ENCODE data around the gene WDR75.

Gene WDR75

DNA sequence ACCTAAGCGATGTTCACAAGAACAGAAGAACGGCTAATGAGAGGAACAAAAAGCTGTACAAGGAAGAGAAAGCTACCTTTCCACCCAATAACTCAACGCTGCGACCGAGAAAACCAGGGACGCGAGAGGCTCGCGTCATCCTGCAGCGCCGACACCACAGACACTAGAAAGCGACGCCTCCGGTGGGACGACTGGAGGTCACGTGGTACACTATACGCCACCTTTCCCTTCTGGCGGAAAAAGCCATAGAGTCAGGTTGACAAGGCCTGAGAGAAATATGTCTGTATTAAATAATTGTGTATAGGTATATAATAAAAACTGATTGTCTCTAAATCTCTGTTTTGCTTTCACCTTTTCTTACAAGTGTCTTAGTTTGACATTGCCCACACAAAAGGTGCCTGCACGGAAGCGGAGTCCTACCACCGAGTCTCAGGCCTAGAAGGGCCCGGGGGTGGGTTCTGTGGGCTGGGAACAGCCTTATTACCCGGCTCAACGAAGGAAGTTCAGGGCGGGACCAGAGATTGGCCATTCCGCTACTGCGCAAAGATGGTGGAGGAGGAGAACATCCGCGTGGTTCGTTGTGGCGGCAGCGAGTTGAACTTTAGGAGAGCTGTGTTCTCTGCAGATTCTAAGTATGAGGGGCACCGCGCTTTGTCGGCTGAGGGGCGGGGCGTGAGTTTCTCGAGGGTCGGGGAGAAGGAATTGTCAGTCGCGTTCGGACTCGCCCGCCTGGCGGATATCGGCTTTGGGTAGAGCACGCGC, at the start of gene WDR75:
TSS of gene WDR75 (plus strand) at position 528 of the 762 bp plus-strand sequence. CDS start at position 547, 19 bp downstream.
- Histone ChIP-seq H3K27ac (ENCODE audit: low read length) (peak within 1 kb of the TSS; percentile 54), H3K4me3 (ENCODE audit: low read length) (peak within 1 kb of the TSS; percentile 87)

DNA sequence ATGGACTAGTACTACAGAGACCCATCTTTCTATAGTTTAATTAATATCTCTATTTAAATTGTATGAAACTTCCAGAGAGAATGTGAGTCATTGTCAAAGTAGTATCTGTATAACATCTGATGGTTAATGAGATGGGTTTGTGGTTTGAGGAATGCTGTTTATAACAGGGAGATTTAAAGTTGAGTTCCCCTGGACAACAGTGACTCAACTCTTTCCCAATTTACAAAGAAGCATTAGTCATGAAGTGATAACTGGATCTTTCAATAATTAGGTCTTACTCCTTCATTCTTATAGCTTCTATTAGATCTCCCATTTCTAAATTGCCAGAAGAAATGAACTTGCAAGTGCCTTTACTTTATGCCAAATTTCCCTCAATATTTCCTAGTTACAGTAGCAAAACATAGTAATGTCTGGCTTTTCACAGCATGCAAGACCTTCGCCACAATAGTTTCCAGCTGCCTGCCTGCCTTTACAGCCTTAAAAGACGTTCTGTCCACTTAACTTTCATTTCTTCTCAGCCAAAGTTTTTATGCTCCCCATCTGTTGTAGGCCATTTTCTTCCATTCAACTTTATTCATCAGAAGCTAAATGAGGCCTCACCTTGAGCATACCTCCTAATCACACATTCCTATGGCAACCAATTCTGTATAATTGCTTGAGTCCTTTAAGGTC, 47.7 kb upstream of the WDR75 start:
- Histone ChIP-seq H3K4me3 (ENCODE audit: low read length) (no peak overlapping the region), H3K27me3 (ENCODE audit: insufficient read depth, low read length) (no peaks in the 10 kb centered on the region), H3K27ac (ENCODE audit: low read length) (no peak overlapping the region), H3K36me3 (ENCODE audit: insufficient read depth, low read depth, low read length) (no peaks in the 10 kb centered on the region), H3K9ac (ENCODE audit: low read depth, low read length) (no peak overlapping the region), H3K4me1 (ENCODE audit: insufficient read depth, low read length) (no peaks in the 10 kb centered on the region), H3K9me3 (ENCODE audit: insufficient read depth, low read depth, low read length) (no peaks in the 10 kb centered on the region)

More for the DNA sequence above, at the start of gene WDR75:
- Histone ChIP-seq H3K36me3 (ENCODE audit: insufficient read depth, low read depth, low read length) (peaks cover 23% of the 10 kb centered on the region), H3K9me3 (ENCODE audit: insufficient read depth, low read depth, low read length) (no peaks in the 10 kb centered on the region), H3K27me3 (ENCODE audit: insufficient read depth, low read length) (no peaks in the 10 kb centered on the region), H3K4me1 (ENCODE audit: insufficient read depth, low read length) (peaks cover 6% of the 10 kb centered on the region; the same call in 1 of the 2 replicates), H3K9ac (ENCODE audit: low read depth, low read length) (peak within 1 kb of the TSS; percentile 99)

DNA sequence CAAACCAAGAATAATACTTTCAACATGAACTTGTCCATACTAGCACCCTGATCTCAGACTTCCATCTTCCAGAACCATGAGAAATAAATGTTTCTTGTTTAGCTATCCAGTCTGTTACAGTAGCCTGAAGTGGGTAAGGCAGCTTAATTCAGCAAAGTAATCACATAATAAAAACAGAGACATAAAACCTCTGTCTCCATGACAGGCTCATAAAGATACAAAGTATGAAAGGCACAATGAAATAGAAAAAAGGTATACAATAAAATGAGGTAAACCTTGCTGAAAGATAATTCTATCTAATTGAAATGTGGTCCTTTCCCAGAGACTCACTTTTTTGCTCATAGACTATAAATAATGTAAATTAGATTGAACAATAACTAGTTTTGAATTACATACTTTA, 46.7 kb upstream of the WDR75 start:
- H3K27ac ChIP-seq (ENCODE audit: low read length) = no peak overlapping the region
- H3K27me3 ChIP-seq (ENCODE audit: insufficient read depth, low read length) = no peaks in the 10 kb centered on the region
- H3K36me3 ChIP-seq (ENCODE audit: insufficient read depth, low read depth, low read length) = no peaks in the 10 kb centered on the region
- H3K4me1 ChIP-seq (ENCODE audit: insufficient read depth, low read length) = no peaks in the 10 kb centered on the region
- no peak overlapping the region for H3K9ac ChIP-seq (ENCODE audit: low read depth, low read length)
- H3K9me3 ChIP-seq (ENCODE audit: insufficient read depth, low read depth, low read length) = no peaks in the 10 kb centered on the region
- H3K4me3 ChIP-seq (ENCODE audit: low read length) = no peak overlapping the region

DNA sequence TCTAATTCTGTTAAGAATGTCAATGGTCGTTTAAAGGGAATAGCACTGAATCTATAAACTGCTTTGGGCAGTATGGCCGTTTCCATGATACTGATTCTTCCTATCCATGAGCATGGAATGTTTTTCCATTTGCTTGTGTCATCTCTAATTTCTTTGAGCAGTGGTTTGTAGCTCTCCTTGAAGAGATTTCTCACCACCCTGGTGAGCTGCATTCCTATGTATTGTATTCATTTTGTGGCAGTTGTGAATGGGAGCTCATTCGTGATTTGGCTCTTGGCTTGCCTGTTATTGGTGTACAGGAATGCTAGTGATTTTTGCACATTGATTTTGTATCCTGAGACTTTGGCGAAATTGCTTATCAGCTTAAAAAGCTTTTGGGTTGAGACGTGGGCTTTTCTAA, 38.3 kb upstream of the WDR75 start:
- H3K4me1 ChIP-seq (ENCODE audit: insufficient read depth, low read length) = peaks cover 8% of the 10 kb centered on the region
- no peak overlapping the region for H3K27ac ChIP-seq (ENCODE audit: low read length)
- H3K9ac ChIP-seq (ENCODE audit: low read depth, low read length) = no peak overlapping the region
- H3K9me3 ChIP-seq (ENCODE audit: insufficient read depth, low read depth, low read length) = no peaks in the 10 kb centered on the region
- H3K27me3 ChIP-seq (ENCODE audit: insufficient read depth, low read length) = no peaks in the 10 kb centered on the region
- no peaks in the 10 kb centered on the region for H3K36me3 ChIP-seq (ENCODE audit: insufficient read depth, low read depth, low read length)
- no peak overlapping the region for H3K4me3 ChIP-seq (ENCODE audit: low read length)

DNA sequence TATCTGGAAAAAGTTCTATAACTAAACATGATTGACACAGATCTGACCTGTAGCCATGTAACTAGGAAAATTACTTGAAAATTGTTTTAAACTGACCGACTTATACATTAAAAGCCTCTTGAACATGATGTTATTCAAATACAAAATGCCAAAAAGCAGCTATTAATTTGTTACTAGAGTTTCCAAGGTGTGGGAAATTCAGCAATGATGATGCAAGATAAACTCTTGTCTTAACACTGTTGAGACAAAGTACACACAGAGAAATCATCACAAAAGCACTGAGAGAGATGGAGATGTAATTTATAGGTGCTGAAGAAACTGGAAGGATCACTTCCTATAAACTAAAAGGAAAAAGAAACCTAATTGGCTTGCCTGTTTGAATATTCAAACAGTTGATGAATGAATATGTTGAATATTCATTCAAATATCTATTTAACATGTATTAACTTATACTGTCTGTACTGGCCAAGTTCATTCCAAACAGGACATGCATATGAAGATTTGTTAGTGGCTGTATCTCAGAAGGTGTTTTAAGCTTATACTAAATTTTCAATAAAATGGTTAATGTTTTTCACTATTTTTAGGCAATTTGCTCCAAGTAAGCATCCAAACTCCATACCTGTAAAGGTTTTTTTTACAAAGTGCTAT, 34.6 kb upstream of the WDR75 start:
- Histone ChIP-seq H3K4me1 (ENCODE audit: insufficient read depth, low read length) (peaks cover 8% of the 10 kb centered on the region), H3K9ac (ENCODE audit: low read depth, low read length) (no peak overlapping the region), H3K9me3 (ENCODE audit: insufficient read depth, low read depth, low read length) (no peaks in the 10 kb centered on the region), H3K27me3 (ENCODE audit: insufficient read depth, low read length) (no peaks in the 10 kb centered on the region), H3K27ac (ENCODE audit: low read length) (no peak overlapping the region), H3K4me3 (ENCODE audit: low read length) (no peak overlapping the region), H3K36me3 (ENCODE audit: insufficient read depth, low read depth, low read length) (no peaks in the 10 kb centered on the region)

DNA sequence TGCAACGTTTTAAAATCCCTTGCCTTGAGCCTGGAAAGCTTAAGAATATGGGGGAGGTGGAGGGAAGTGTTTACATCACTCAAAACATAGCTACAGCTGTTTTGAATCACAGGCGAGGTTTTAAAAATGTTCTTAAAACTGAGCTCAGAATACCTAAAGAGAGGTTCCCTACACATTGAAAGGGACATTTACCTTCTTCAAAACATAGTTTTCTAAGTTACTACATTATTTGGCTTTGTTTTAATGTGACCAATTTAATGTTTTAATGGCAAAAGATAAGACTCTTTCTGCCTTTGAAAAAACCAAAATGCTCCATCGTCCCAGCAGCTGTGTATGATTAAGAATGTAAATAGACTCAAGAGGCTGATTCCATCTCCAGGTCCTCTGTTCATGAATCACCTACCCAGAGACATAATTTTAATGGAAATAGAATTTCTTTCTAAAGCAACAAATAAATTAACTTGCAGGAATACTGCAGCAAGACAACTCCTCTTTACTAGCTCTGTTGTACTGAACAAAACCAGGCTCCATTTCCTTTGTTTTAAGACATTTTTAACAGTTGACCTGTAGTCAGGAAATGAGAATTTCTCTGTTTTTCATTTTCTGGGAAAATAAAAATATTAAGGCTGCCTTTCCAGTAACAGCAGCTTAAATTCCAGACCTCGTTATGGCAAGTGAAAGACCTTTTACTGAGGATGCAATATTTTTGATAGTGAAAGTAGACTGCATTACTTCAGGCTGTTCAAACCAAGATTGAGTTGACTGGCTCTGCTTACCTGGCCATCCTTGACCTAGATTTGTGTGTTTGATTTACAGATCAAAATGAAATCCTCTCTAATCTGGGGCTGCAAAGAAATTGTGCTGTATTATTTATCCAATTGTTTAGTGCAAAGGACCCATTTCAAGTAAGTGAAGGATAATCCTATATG, 33.7 kb upstream of the WDR75 start:
- H3K27ac ChIP-seq (ENCODE audit: low read length) = no peak overlapping the region
- 0 out of 2 replicates have a peak overlapping the region, but pooled peaks have one; percentile 20 for H3K9ac ChIP-seq (ENCODE audit: low read depth, low read length)
- H3K4me1 ChIP-seq (ENCODE audit: insufficient read depth, low read length) = peaks cover 8% of the 10 kb centered on the region

DNA sequence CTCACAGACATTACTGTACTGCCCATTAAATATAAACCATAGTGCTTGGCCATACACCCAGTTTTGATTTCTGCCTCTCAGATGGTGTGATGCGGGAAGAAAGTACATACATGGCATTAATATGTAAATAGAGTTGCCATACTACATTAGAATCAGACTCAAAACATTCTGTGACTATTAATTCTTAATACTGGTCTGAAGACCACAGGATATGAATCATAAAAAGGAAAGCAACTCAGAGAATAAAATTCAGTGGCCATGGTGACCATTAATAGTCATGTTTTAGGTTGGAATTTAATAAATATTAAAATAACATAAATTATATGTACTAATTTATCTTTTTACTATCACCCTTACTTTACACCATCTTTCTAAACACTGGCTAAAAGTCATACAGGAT, 33.0 kb upstream of the WDR75 start:
- no peaks in the 10 kb centered on the region for H3K9me3 ChIP-seq (ENCODE audit: insufficient read depth, low read depth, low read length)
- no peaks in the 10 kb centered on the region for H3K27me3 ChIP-seq (ENCODE audit: insufficient read depth, low read length)
- H3K4me3 ChIP-seq (ENCODE audit: low read length) = no peak overlapping the region
- no peak overlapping the region for H3K27ac ChIP-seq (ENCODE audit: low read length)
- H3K9ac ChIP-seq (ENCODE audit: low read depth, low read length) = no peak overlapping the region
- H3K36me3 ChIP-seq (ENCODE audit: insufficient read depth, low read depth, low read length) = no peaks in the 10 kb centered on the region
- H3K4me1 ChIP-seq (ENCODE audit: insufficient read depth, low read length) = peaks cover 8% of the 10 kb centered on the region

More for the DNA sequence above, 33.7 kb upstream of the WDR75 start:
- no peak overlapping the region for H3K4me3 ChIP-seq (ENCODE audit: low read length)
- H3K9me3 ChIP-seq (ENCODE audit: insufficient read depth, low read depth, low read length) = no peaks in the 10 kb centered on the region
- H3K36me3 ChIP-seq (ENCODE audit: insufficient read depth, low read depth, low read length) = no peaks in the 10 kb centered on the region
- H3K27me3 ChIP-seq (ENCODE audit: insufficient read depth, low read length) = no peaks in the 10 kb centered on the region

DNA sequence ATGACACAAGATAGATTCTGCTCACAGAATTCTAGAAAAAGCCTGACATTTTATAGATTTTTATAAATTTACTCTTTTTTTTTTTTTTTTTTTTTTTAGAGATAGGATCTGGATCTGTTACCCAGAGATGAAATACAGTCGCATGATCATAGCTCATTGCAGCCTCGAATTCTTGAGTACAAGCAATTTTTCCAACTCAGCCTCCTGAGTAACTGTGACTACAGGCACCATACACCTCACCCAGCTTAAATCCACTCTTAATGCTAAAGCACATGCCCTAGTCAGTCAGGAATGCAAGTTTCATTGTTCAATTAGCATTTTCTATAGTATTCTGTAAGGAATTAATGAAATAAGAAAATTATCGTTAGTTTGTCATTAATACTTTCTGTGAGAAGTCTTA, 32.1 kb upstream of the WDR75 start:
- Histone ChIP-seq H3K9ac (ENCODE audit: low read depth, low read length) (no peak overlapping the region), H3K4me3 (ENCODE audit: low read length) (no peak overlapping the region), H3K9me3 (ENCODE audit: insufficient read depth, low read depth, low read length) (no peaks in the 10 kb centered on the region), H3K36me3 (ENCODE audit: insufficient read depth, low read depth, low read length) (no peaks in the 10 kb centered on the region), H3K4me1 (ENCODE audit: insufficient read depth, low read length) (peaks cover 8% of the 10 kb centered on the region), H3K27ac (ENCODE audit: low read length) (no peak overlapping the region), H3K27me3 (ENCODE audit: insufficient read depth, low read length) (no peaks in the 10 kb centered on the region)

DNA sequence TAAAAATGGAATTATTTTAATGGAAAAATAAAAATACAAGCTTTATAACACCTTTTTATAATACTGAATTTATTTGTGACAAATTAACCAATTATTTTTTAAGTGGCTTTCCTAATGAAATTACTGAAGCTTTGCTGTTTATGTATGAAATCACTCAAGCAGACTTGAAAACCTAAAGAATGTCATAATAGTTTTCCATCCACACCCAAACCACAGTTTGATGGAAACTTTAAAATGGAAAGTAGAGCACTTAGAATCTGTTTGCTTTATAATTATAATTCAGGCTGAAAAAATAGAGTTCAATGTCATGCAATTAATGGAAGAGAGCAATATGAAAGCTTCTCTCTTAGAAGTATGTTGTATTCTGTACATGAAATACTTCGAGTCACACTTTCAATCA, 31.6 kb upstream of the WDR75 start:
- Histone ChIP-seq H3K4me3 (ENCODE audit: low read length) (no peak overlapping the region), H3K27ac (ENCODE audit: low read length) (no peak overlapping the region), H3K4me1 (ENCODE audit: insufficient read depth, low read length) (peaks cover 8% of the 10 kb centered on the region), H3K9ac (ENCODE audit: low read depth, low read length) (no peak overlapping the region), H3K9me3 (ENCODE audit: insufficient read depth, low read depth, low read length) (no peaks in the 10 kb centered on the region), H3K27me3 (ENCODE audit: insufficient read depth, low read length) (no peaks in the 10 kb centered on the region), H3K36me3 (ENCODE audit: insufficient read depth, low read depth, low read length) (no peaks in the 10 kb centered on the region)

DNA sequence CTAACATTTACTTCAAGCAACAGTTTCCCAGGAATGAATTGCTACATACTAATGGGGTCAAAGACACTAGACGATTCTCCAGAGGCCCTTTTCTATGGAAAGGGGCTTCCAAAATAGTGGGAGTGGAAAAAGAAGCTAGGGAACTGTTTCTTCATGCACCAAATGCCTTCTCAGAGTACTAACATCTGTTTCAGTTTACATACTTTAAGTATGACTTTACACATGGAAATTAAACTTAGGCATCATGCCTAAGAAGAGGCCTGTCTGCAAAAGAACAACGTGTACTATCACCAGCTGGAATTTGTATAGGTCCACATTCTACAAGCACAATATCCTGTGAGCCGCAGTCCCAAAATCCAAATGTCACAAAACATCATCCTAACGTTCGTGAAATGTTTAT, 29.4 kb upstream of the WDR75 start:
- H3K27ac ChIP-seq (ENCODE audit: low read length) = no peak overlapping the region
- H3K4me1 ChIP-seq (ENCODE audit: insufficient read depth, low read length) = peaks cover 7% of the 10 kb centered on the region
- no peaks in the 10 kb centered on the region for H3K9me3 ChIP-seq (ENCODE audit: insufficient read depth, low read depth, low read length)
- no peak overlapping the region for H3K9ac ChIP-seq (ENCODE audit: low read depth, low read length)
- no peaks in the 10 kb centered on the region for H3K36me3 ChIP-seq (ENCODE audit: insufficient read depth, low read depth, low read length)
- H3K27me3 ChIP-seq (ENCODE audit: insufficient read depth, low read length) = no peaks in the 10 kb centered on the region
- no peak overlapping the region for H3K4me3 ChIP-seq (ENCODE audit: low read length)

DNA sequence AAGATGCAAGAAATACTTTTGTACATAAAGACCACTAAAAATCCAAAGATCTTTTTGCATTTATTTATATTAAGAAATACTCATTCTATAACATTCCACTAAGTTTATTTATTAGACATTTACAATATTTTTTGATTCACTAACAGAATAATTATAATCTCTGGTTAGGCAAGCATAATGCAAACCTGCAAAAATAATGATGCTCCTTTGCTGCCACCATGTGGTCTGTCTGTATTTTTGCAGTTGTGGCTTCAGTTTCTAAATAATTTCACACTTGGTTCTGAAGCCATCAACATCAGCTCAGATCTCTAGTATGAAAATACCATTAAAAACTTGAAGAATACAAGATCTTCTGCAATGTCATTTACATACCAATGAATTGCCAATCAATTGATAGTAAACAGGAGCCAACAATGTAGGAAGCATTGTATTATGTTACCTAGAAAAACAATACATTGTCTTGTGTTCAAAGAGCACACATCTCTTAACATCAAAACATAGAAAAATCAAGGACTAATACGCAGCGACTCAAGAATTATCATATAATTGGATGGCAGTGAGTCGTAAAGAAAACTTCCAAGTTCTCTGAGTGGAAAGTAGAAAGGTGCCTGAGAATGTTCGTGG, 28.8 kb upstream of the WDR75 start:
- Histone ChIP-seq H3K4me3 (ENCODE audit: low read length) (no peak overlapping the region), H3K27me3 (ENCODE audit: insufficient read depth, low read length) (no peaks in the 10 kb centered on the region), H3K36me3 (ENCODE audit: insufficient read depth, low read depth, low read length) (no peaks in the 10 kb centered on the region), H3K4me1 (ENCODE audit: insufficient read depth, low read length) (peaks cover 1% of the 10 kb centered on the region), H3K27ac (ENCODE audit: low read length) (no peak overlapping the region), H3K9ac (ENCODE audit: low read depth, low read length) (no peak overlapping the region), H3K9me3 (ENCODE audit: insufficient read depth, low read depth, low read length) (no peaks in the 10 kb centered on the region)

Data from iPS-20b (cell line).